Dermis microvascular lymphatic vessel endothelial cell (primary cell): ENCODE data around the gene MAGEB6. TPM values are rescaled to one million over a fixed set of nuclear protein-coding genes. Genes with fewer than 3 reads are reported as not detected.
A peak's percentile ranks its signal among the peaks of the same experiment; 100 is the strongest.
"Not testable (repeated sequence)": the region's sequence is repeated elsewhere in the genome, so short reads cannot be mapped to it uniquely, and the experiment has no call there.

Experiments used
- DNase-seq, 2 donors: peaks; one replicate each; pipeline versions ENCODE4 v3.0.0 to v3.0.0-alpha.2; 2010; ENCODE audit warnings: low read depth in 2 of 2
- total RNA-seq: library from RNA; depleted of rRNA; stranded (reverse); fragments of >200 nt; gene quantifications from 2 replicates; pipeline ENCODE4 v1.2.1, GENCODE V29; 2014

The MAGEB6 gene, protein sequence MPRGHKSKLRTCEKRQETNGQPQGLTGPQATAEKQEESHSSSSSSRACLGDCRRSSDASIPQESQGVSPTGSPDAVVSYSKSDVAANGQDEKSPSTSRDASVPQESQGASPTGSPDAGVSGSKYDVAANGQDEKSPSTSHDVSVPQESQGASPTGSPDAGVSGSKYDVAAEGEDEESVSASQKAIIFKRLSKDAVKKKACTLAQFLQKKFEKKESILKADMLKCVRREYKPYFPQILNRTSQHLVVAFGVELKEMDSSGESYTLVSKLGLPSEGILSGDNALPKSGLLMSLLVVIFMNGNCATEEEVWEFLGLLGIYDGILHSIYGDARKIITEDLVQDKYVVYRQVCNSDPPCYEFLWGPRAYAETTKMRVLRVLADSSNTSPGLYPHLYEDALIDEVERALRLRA
- not detected in 2 replicates for total RNA-seq

DNA sequence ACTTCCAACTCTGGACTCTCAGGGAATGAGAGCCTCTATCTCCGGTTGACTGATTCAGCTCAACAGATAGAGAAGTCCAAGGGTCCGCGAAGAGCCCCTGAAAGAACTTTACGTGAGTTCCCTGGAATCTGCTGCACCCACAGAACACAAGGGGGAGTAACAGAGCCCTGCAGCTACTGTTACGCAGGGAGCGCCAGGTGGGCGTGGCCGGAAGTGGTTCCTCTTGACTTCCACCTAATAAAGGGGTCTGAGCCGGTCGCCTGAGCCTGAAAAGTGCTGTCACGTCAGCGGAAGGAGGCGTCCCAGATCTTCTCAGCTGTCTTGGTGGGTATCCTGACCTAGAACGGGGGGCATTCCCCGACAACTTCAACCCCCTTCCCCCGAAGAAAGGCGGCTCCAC lies at the start of gene MAGEB6:
TSS of gene MAGEB6 (plus strand) at position 237 of the 400 bp plus-strand sequence. CDS start 1,407 bp downstream, outside the sequence.
- no peak for DNase-seq

DNA sequence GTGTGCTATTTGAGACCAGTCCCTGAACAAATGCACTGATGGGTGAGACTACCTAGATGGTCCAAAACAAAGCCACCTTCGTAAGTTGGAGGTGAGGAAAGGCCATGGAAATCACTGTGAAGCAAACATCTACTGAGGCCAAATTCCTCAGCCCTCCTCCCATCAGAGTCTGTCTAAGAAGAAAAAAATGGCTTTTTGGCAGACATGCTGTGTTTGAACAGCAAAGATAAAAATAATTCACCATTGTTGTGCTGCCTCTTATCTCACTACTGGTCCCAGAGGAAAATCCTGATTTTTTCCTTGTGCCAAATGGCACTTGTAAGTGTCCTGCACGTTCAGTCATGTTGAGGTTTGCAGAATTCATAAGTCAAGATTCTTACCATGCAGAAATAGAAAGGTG lies 46.2 kb upstream of the MAGEB6 start:
- peak in 1 of 2 donors; percentile 0 for DNase-seq

DNA sequence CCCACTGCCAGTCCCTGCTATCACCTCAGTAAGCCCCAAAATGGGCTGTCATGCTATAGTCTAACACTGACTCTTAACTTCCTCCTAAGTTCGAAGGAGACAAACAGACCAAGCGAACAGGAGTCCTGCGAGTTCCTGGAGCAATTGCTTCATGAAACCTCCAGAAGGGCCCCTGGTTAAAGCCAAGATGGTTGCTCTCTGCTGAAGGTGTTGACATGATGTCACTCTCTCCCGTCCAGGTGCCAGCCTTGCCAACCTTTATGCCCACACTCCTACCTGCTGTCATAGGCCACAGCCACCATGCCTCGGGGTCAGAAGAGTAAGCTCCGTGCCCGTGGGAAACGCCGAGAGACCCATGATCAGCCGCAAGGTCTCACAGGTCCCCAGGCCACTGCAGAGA lies 31.9 kb upstream of the MAGEB6 start, which contains the start of gene MAGEB6B:
TSS of gene MAGEB6B (plus strand) at position 301 of the 400 bp plus-strand sequence. CDS start at position 301, 0 bp downstream.
- DNase-seq = no peak

DNA sequence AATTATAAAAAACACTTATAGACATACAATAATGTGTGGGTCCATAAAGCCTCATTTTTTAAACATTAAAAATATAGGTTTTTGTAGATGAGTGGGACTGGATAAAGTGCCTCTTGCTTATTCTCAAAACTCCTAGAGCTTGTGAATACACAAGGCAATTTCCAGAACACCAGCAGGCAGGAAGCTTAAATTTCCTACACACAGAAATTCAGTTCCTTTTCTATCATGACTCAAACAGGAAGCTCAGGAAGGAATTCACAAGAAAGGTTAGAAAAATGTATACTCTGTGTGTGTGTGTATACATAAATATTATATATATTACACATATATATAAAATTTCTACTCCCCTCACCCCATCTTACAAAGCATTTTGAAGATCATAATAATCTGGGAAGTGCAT lies 11.3 kb downstream of the MAGEB6 start:
- peak in 1 of 2 donors; percentile 36 for DNase-seq

DNA sequence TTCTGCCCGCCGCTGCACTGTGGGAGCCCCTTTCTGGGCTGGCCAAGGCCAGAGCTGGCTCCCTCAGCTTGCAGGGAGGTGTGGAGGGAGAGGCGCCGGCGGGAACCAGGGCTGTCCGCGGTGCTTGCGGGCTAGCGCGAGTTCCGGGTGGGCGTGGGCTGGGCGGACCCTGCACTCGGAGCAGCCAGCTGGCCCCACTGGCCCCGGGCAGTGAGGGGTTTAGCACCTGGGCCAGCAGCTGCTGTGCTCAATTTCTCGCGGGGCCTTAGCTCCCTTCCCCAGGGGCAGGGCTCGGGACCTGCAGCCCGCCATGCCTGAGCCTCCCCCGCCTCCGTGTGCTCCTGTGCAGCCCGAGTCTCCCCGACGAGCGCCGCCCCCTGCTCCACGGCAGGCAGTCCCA lies 12.5 kb downstream of the MAGEB6 start:
- DNase-seq = not testable (repeated sequence)

DNA sequence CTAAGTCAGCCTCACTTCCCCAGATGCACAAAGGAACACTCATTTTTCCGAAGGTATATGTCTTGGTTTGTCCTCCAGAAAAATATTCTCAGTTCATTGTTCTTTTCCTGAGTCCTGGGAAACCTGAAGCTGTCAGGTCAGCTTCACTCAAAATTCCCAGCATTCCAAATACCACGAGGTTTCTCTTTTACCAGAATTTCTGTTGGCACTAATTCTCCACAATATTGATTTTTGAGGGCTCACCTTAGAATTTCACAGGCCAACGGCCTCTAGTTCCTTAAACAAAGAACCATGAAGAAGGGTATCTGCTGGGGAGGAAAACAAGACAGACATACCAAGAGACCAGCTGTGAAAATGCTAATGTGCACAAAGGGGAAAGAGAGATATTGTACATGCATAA lies 15.8 kb downstream of the MAGEB6 start:
- no peak for DNase-seq

DNA sequence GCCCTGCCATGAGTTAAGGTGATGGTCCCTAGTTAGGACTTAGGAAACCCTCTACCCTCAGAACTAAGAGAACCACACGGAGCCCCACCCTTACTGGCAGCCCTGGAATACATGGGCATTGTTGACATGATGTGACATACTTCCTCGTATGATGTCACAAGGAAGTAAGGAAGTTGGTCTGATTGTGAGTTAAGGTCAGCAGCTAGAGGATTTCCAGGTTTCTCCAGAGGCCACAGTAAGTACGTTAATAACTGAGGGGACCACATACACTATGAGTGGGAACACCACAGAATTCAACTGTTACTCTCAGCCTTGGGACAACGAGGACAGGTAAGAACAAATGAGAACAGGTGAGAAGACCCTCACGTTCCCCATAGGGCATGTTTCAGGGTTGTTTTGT lies 23.6 kb downstream of the MAGEB6 start, which contains the start of gene MAGEB5:
TSS of gene MAGEB5 (plus strand) at position 301 of the 400 bp plus-strand sequence. CDS start 1,133 bp downstream, outside the sequence.
- DNase-seq = no peak

DNA sequence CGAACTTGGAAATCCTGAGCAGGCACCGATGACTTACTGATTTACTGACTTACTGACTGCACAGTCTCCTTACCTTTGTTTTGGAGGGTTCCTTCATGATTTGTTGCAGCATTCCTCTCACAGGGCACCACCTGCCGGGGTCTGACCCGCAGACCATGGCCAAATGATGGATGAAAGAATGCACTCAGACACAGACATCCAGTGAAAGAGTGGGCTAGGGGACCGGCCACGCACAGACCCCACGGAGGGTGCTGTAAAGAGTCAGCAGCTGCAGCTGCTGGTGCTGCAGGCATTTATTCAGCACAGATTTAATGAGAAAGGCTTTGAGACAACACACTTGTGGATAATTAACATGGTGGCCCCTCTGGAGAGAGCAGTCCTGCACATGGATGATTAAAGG lies 27.1 kb downstream of the MAGEB6 start:
- DNase-seq = no peak

DNA sequence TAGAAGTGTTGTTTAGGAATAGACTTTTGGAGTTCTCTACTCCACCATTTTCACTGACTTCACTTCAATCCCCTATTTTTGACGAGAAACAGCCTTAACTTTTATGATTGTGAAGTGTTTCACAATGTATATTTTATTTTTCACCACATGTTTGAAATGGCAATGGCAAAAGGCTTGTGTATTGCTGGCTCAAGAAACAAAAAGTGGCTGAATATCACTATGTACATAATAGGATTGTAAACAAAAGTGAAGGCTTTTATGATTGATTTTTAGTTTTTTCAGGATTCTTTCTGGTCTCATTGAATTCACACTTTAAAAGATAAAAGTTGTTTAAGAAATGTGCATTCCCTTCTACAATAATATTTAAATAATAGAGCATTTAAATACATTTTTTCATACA lies 41.9 kb downstream of the MAGEB6 start:
- DNase-seq = no peak

Other genes starting within 250 kb of the MAGEB6 start
- gene MAGEB18, start 54.1 kb upstream of the MAGEB6 start, total RNA-seq = not detected in 2 replicates
- gene MAGEB6B, start 31.8 kb upstream of the MAGEB6 start, total RNA-seq = not detected in 2 replicates
- not detected in 2 replicates for gene MAGEB5, start 23.7 kb downstream of the MAGEB6 start, total RNA-seq